H9 (cell line): Measurements from ENCODE around the gene RNU7-1. TPM values are rescaled to one million over a fixed set of nuclear protein-coding genes. Genes with fewer than 3 reads are reported as not detected.
"Not testable (repeated sequence)": the region's sequence is repeated elsewhere in the genome, so short reads cannot be mapped to it uniquely, and the experiment has no call there.

Experiments
- DNase-seq: peaks from one replicate; pipeline ENCODE4 v3.0.0-alpha.2; 2017
- H2AFZ ChIP-seq: one replicate; pipeline ENCODE4 v1.6.1; 2013; ENCODE audit warnings: mild to moderate bottlenecking, low read length, control low read depth, moderate library complexity
- H2AK5ac ChIP-seq: 2 replicates; pipeline ENCODE4 v1.6.1; 2013; ENCODE audit warnings: low read length, control low read depth, mixed read lengths; ENCODE audit not compliant: insufficient read length
- H2BK120ac ChIP-seq: one replicate; pipeline ENCODE4 v1.6.1; 2013; ENCODE audit warnings: low read depth, mild to moderate bottlenecking, low read length, control low read depth, inconsistent platforms; ENCODE audit not compliant: poor library complexity, severe bottlenecking
- H2BK12ac ChIP-seq: 2 replicates; pipeline ENCODE4 v1.6.1; 2013; ENCODE audit warnings: low read length, control low read depth, mixed read lengths, low read depth; ENCODE audit not compliant: insufficient read length
- H2BK15ac ChIP-seq: 2 replicates; pipeline ENCODE4 v1.6.1; 2013; ENCODE audit warnings: low read depth, low read length, control low read depth
- H2BK20ac ChIP-seq: one replicate; pipeline ENCODE4 v1.6.1; 2013; ENCODE audit warnings: low read depth, mild to moderate bottlenecking, low read length, control low read depth, inconsistent platforms; ENCODE audit not compliant: poor library complexity, severe bottlenecking
- H2BK5ac ChIP-seq: 2 replicates; pipeline ENCODE4 v1.6.1; 2013; ENCODE audit warnings: low read length, control low read depth, mixed read lengths; ENCODE audit not compliant: insufficient read length
- H3K14ac ChIP-seq: 2 replicates; pipeline ENCODE4 v1.6.1; 2013; ENCODE audit warnings: low read length, control low read depth; ENCODE audit not compliant: insufficient read depth
- H3K18ac ChIP-seq: 2 replicates; pipeline ENCODE4 v1.6.1; 2013; ENCODE audit warnings: low read depth, mild to moderate bottlenecking, mixed read lengths, low read length, control low read depth; ENCODE audit not compliant: insufficient read length
- H3K23ac ChIP-seq: 2 replicates; pipeline ENCODE4 v1.6.1; 2013; ENCODE audit warnings: low read length, control low read depth, mixed read lengths, low read depth; ENCODE audit not compliant: insufficient read length
- H3K23me2 ChIP-seq: 2 replicates; pipeline ENCODE4 v1.6.1; 2013; ENCODE audit warnings: low read depth, mild to moderate bottlenecking, mixed read lengths, low read length, control low read depth; ENCODE audit not compliant: insufficient read length, poor library complexity, severe bottlenecking
- H3K27ac ChIP-seq: 2 replicates; pipeline ENCODE4 v1.5.1; 2013; ENCODE audit warnings: low read length, control low read depth, mixed read lengths, low read depth; ENCODE audit not compliant: insufficient read length
- H3K27me3 ChIP-seq: 2 replicates; pipeline ENCODE4 v1.6.1; 2013; ENCODE audit warnings: low read length, control low read depth, inconsistent platforms; ENCODE audit not compliant: insufficient read depth
- H3K4ac ChIP-seq: 2 replicates; pipeline ENCODE4 v1.6.1; 2013; ENCODE audit warnings: low read depth, mild to moderate bottlenecking, control low read depth, inconsistent platforms, low read length, moderate library complexity
- H3K4me1 ChIP-seq: 2 replicates; pipeline ENCODE4 v1.6.1; 2013; ENCODE audit warnings: low read length, control low read depth, inconsistent platforms; ENCODE audit not compliant: insufficient read depth
- H3K4me2 ChIP-seq: 2 replicates; pipeline ENCODE4 v1.6.1; 2013; ENCODE audit warnings: low read length, control low read depth, mixed read lengths; ENCODE audit not compliant: insufficient read length, insufficient read depth
- H3K56ac ChIP-seq: 2 replicates; pipeline ENCODE4 v1.6.1; 2013; ENCODE audit warnings: low read depth, mild to moderate bottlenecking, mixed read lengths, low read length, control low read depth; ENCODE audit not compliant: insufficient read length
- H3K79me1 ChIP-seq: 2 replicates; pipeline ENCODE4 v1.6.1; 2013; ENCODE audit warnings: low read depth, mild to moderate bottlenecking, moderate library complexity, low read length, control low read depth, inconsistent platforms; ENCODE audit not compliant: insufficient read depth, poor library complexity, severe bottlenecking
- H3K79me2 ChIP-seq: 2 replicates; pipeline ENCODE4 v1.6.1; 2013; ENCODE audit warnings: low read length, control low read depth, inconsistent platforms; ENCODE audit not compliant: insufficient read depth
- H3K9ac ChIP-seq: 2 replicates; pipeline ENCODE4 v1.6.1; 2013; ENCODE audit warnings: low read length, control low read depth, mixed read lengths; ENCODE audit not compliant: insufficient read length; ENCODE audit errors: extremely low read depth
- H3K9me3 ChIP-seq: one replicate; pipeline ENCODE4 v1.6.1; 2013; ENCODE audit warnings: low read depth, low read length, inconsistent platforms; ENCODE audit not compliant: control insufficient read depth
- H3T11ph ChIP-seq: one replicate; pipeline ENCODE4 v1.6.1; 2013; ENCODE audit warnings: mild to moderate bottlenecking, low read length, control low read depth, inconsistent platforms
- H4K20me1 ChIP-seq: one replicate; pipeline ENCODE4 v1.6.1; 2013; ENCODE audit not compliant: control insufficient read depth, insufficient read length, insufficient read depth
- H4K5ac ChIP-seq: 2 replicates; pipeline ENCODE4 v1.6.1; 2013; ENCODE audit warnings: low read depth, mild to moderate bottlenecking, mixed read lengths, low read length, control low read depth; ENCODE audit not compliant: insufficient read length
- H4K8ac ChIP-seq: replicated peaks from 2 replicates; pipeline ENCODE4 v1.6.1; 2013; ENCODE audit warnings: low read length, control low read depth, mixed read lengths, low read depth; ENCODE audit not compliant: insufficient read length
- H4K91ac ChIP-seq: 2 replicates; pipeline ENCODE4 v1.6.1; 2013; ENCODE audit warnings: low read depth, mild to moderate bottlenecking, moderate library complexity, mixed read lengths, low read length, control low read depth; ENCODE audit not compliant: insufficient read length
- H3K27ac Mint-ChIP-seq, 3 experiments: 2 replicates in 2 of 3; 3 replicates in 1 of 3; pipeline ENCODE4 v1.8.0; 2020 to 2021; ENCODE audit warnings: mixed read lengths in 3 of 3, mild to moderate bottlenecking in 1 of 3, moderate library complexity in 1 of 3
- H3K27me3 Mint-ChIP-seq: 2 replicates; pipeline ENCODE4 v1.8.0; 2021; ENCODE audit warnings: low read depth, mild to moderate bottlenecking, moderate library complexity, mixed read lengths
- H3K36me3 Mint-ChIP-seq, 3 experiments: 2 replicates in 2 of 3; 3 replicates in 1 of 3; pipeline ENCODE4 v1.8.0; 2020 to 2021; ENCODE audit warnings: low read depth in 3 of 3, mixed read lengths in 3 of 3; ENCODE audit not compliant: insufficient read depth in 1 of 3
- H3K4me1 Mint-ChIP-seq, 2 experiments: 2 replicates each; pipeline ENCODE4 v1.8.0; 2020; ENCODE audit warnings: mixed read lengths in 2 of 2
- H3K4me3 Mint-ChIP-seq, 2 experiments: 2 replicates in 1 of 2; 3 replicates in 1 of 2; pipeline ENCODE4 v1.8.0; 2020 to 2021; ENCODE audit warnings: mild to moderate bottlenecking in 2 of 2, mixed read lengths in 2 of 2, moderate library complexity in 1 of 2
- H3K9me3 Mint-ChIP-seq, 2 experiments: 2 replicates in 1 of 2; 3 replicates in 1 of 2; pipeline ENCODE4 v1.8.0; 2020; ENCODE audit warnings: mild to moderate bottlenecking in 2 of 2, mixed read lengths in 2 of 2, moderate library complexity in 1 of 2
- WGBS: extraction: QIAGEN DNeasy Blood & Tissue Kit; methylation state at CpG from one replicate; pipeline ENCODE4 v1.1.7; 2013; ENCODE audit warnings: missing lambda C conversion rate, low lambda C conversion rate, mixed read lengths; ENCODE audit not compliant: insufficient read length; ENCODE audit errors: extremely low coverage; 5-methylcytosine and 5-hydroxymethylcytosine counted together
- total RNA-seq: library from RNA; stranded (reverse); gene quantifications from 2 replicates; pipeline ENCODE4 v1.2.1, GENCODE V29; 2021
- TF ChIP-seq, protein P1 (sequence below): fragments of 200-600 bp; sonication (generic); conservative IDR thresholded peaks from 3 replicates; pipeline ENCODE4 v1.8.0; 2021; ENCODE audit warnings: antibody characterized with exemption, mild to moderate bottlenecking

The RNU7-1 gene
- total RNA-seq, 1 experiment from 2014 or later: not detected

DNA sequence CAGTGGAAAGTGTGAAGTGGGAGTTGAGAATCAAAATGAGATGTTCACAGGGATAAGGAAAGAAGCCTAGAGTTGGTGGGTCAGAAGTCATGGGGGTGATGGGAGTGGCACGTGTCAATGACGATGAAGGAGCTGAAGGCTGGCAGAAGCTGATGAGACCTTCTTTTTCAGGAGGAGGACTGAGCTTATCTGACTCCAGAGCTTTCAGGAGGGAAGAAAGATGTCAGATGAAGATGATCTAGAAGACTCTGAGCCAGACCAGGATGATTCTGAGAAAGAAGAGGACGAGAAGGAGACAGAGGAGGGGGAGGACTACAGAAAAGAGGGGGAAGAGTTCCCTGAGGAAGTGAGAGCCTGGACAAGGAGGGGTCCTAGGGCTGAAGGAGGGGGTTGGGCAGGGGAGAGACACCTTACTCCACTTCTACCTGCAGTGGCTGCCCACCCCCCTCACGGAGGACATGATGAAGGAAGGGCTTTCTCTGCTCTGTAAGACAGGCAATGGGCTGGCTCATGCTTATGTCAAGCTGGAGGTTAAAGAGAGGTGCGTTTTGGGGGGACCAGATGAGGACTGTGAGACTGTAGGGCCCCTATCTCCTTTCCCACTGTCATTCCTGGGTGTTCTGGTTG lies 38.1 kb upstream of the RNU7-1 start:
- Histone ChIP-seq H4K91ac (peak overlapping the region; percentile 91), H3K23me2 (peaks cover 3% of the 10 kb centered on the region), H3K4ac (peak overlapping the region; percentile 52), H4K20me1 (no peaks in the 10 kb centered on the region), H3K4me2 (peak overlapping the region; percentile 81), H2BK5ac (no peak overlapping the region), H3K23ac (no peak overlapping the region), H4K8ac (no peak overlapping the region), H2BK12ac (peak overlapping the region; percentile 92), H3K79me1 (no peaks in the 10 kb centered on the region), H3K4me1 (no peaks in the 10 kb centered on the region; the same call in 1 of the 2 replicates), H3K79me2 (no peaks in the 10 kb centered on the region), H2AK5ac (no peak overlapping the region), H3K14ac (peak overlapping the region; percentile 98), H3K27ac (no peak overlapping the region), H3K56ac (no peak overlapping the region), H3K9me3 (no peaks in the 10 kb centered on the region), H3T11ph (peak overlapping the region; percentile 63), H2AFZ (no peak overlapping the region), H2BK120ac (peak overlapping the region; percentile 94), H4K5ac (no peak overlapping the region), H3K9ac (no peak overlapping the region), H2BK20ac (no peak overlapping the region), H3K18ac (peak overlapping the region; percentile 95), H3K27me3 (no peaks in the 10 kb centered on the region; the same call in 1 of the 2 replicates), H2BK15ac (no peak overlapping the region; the same call in 1 of the 2 replicates)
- Mint-ChIP-seq H3K9me3 (no peaks in the 10 kb centered on the region), H3K4me3 (no peak overlapping the region), H3K27me3 (peaks cover 8% of the 10 kb centered on the region), H3K36me3 (no peaks in the 10 kb centered on the region), H3K4me1 (peaks cover 4 to 8% of the 10 kb centered on the region in 2 experiments), H3K27ac (no peak overlapping the region)
- WGBS: no CpG with 5 or more reads among the region's 5 CpGs
- DNase-seq: no peak
- TF ChIP-seq, protein P1, sequence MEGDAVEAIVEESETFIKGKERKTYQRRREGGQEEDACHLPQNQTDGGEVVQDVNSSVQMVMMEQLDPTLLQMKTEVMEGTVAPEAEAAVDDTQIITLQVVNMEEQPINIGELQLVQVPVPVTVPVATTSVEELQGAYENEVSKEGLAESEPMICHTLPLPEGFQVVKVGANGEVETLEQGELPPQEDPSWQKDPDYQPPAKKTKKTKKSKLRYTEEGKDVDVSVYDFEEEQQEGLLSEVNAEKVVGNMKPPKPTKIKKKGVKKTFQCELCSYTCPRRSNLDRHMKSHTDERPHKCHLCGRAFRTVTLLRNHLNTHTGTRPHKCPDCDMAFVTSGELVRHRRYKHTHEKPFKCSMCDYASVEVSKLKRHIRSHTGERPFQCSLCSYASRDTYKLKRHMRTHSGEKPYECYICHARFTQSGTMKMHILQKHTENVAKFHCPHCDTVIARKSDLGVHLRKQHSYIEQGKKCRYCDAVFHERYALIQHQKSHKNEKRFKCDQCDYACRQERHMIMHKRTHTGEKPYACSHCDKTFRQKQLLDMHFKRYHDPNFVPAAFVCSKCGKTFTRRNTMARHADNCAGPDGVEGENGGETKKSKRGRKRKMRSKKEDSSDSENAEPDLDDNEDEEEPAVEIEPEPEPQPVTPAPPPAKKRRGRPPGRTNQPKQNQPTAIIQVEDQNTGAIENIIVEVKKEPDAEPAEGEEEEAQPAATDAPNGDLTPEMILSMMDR: no peak

DNA sequence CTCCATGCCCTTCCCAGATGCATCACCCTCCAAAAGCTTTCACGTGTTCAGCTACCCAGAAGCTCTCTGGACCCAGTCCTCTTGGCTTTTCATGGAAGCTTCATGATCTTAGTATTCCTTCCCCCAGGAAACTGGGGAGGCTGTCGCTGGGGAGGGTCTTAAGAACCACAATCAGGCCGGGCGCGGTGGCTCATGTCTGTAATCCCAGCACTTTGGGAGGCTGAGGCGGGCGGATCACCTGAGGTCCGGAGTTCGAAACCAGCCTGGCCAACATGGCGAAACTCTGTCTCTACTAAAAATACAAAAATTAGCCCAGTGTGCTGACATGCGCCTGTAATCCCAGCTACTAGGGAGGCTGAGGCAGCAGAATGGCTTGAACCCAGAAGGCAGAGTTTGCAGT lies 35.5 kb upstream of the RNU7-1 start:
- not testable (repeated sequence) for H2AFZ ChIP-seq, H3K4me2 ChIP-seq, H3K9ac ChIP-seq, H3K23me2 ChIP-seq, H4K8ac ChIP-seq, H4K5ac ChIP-seq, H3K79me1 ChIP-seq, H3K23ac ChIP-seq, H3K27ac ChIP-seq, H3K56ac ChIP-seq, H2BK5ac ChIP-seq, H2BK20ac ChIP-seq, H3T11ph ChIP-seq, H3K27me3 ChIP-seq, H2AK5ac ChIP-seq, H3K27ac Mint-ChIP-seq, H3K14ac ChIP-seq, H3K4ac ChIP-seq, H3K9me3 Mint-ChIP-seq, H3K4me1 ChIP-seq, H4K91ac ChIP-seq, H2BK15ac ChIP-seq, H2BK12ac ChIP-seq, DNase-seq, H4K20me1 ChIP-seq, H3K36me3 Mint-ChIP-seq, H3K9me3 ChIP-seq, H2BK120ac ChIP-seq, H3K4me3 Mint-ChIP-seq, H3K18ac ChIP-seq, H3K79me2 ChIP-seq
- no CpG with 5 or more reads among the region's 11 CpGs for WGBS
- peaks cover 9 to 13% of the 10 kb centered on the region in 2 experiments for H3K4me1 Mint-ChIP-seq
- H3K27me3 Mint-ChIP-seq: peaks cover 21% of the 10 kb centered on the region
